HAP-1 (cell line): ENCODE measurements around the gene CAPN2.
"Not testable (repeated sequence)": the region's sequence is repeated elsewhere in the genome, so short reads cannot be mapped to it uniquely, and the experiment has no call there.

ENCODE experiments used
- DNase-seq, 2 experiments: peaks; one replicate each; pipeline ENCODE4 v3.0.0-alpha.2; 2016 to 2020; ENCODE audit warnings: low spot score in 2 of 2
- H3K27me3 ChIP-seq: fragments of 250-450 bp; sonication (Bioruptor Pico); 2 replicates; pipeline ENCODE4 v1.5.1; 2020; ENCODE audit warnings: low read depth, mild to moderate bottlenecking, moderate library complexity
- H3K36me3 ChIP-seq: fragments of 250-450 bp; sonication (Bioruptor Pico); replicated peaks from 2 replicates; pipeline ENCODE4 v1.5.1; 2020; ENCODE audit warnings: mild to moderate bottlenecking
- H3K4me1 ChIP-seq: fragments of 250-450 bp; sonication (Bioruptor Pico); 2 replicates; pipeline ENCODE4 v1.5.1; 2020; ENCODE audit warnings: mild to moderate bottlenecking
- H3K4me3 ChIP-seq: fragments of 250-450 bp; sonication (Bioruptor Pico); 2 replicates; pipeline ENCODE4 v1.5.1; 2020; ENCODE audit warnings: mild to moderate bottlenecking, moderate library complexity
- H3K9me3 ChIP-seq: fragments of 250-450 bp; sonication (Bioruptor Pico); 2 replicates; pipeline ENCODE4 v1.5.1; 2020; ENCODE audit warnings: mild to moderate bottlenecking, moderate library complexity
- in situ Hi-C: fragments of 300-500 bp; cut with MboI; formaldehyde crosslinking; loops from 3 replicates; pipeline ENCODE4 v1.14.3; 2020; ENCODE audit warnings: low sequenced_read_pairs, inconsistent platforms, mixed read lengths

CAPN2 gene

GRCh38 chr1:223730479-223731132, 18.3 kb downstream of the CAPN2 start:
- Histone ChIP-seq H3K36me3 (peaks cover 15% of the 10 kb centered on the region), H3K27me3 (no peaks in the 10 kb centered on the region), H3K9me3 (no peaks in the 10 kb centered on the region), H3K4me1 (peaks cover 17% of the 10 kb centered on the region), H3K4me3 (no peak overlapping the region)
- in situ Hi-C loops = no loop called here
- no peak for DNase-seq

GRCh38 chr1:223731133-223731770, 18.9 kb downstream of the CAPN2 start:
- Histone ChIP-seq H3K4me3 (no peak overlapping the region), H3K4me1 (peaks cover 16% of the 10 kb centered on the region), H3K36me3 (peaks cover 12% of the 10 kb centered on the region), H3K27me3 (no peaks in the 10 kb centered on the region), H3K9me3 (no peaks in the 10 kb centered on the region)
- DNase-seq = no peak
- in situ Hi-C loops = no loop called here

- Histone ChIP-seq H3K4me1 (peaks cover 27% of the 10 kb centered on the region), H3K9me3 (no peaks in the 10 kb centered on the region), H3K4me3 (no peak overlapping the region), H3K36me3 (peaks cover 9% of the 10 kb centered on the region), H3K27me3 (no peaks in the 10 kb centered on the region)
- in situ Hi-C loops = no loop called here
- DNase-seq = no peak
These were observed 20.9 kb downstream of the CAPN2 start for GRCh38 chr1:223732993-223733798.

GRCh38 chr1:223733898-223734852, 21.8 kb downstream of the CAPN2 start:
- Histone ChIP-seq H3K27me3 (no peaks in the 10 kb centered on the region), H3K9me3 (no peaks in the 10 kb centered on the region), H3K4me1 (peaks cover 35% of the 10 kb centered on the region), H3K36me3 (peaks cover 5% of the 10 kb centered on the region), H3K4me3 (no peak overlapping the region)
- no peak for DNase-seq
- in situ Hi-C loops = no loop called here

GRCh38 chr1:223736638-223737037, 24.3 kb downstream of the CAPN2 start:
- H3K4me1 ChIP-seq = peaks cover 35% of the 10 kb centered on the region
- H3K9me3 ChIP-seq, H3K4me3 ChIP-seq, DNase-seq, in situ Hi-C loops, H3K27me3 ChIP-seq, H3K36me3 ChIP-seq: not testable (repeated sequence)

- in situ Hi-C loops = no loop called here
- peaks cover 35% of the 10 kb centered on the region for H3K4me1 ChIP-seq
- no peak for DNase-seq
- no peaks in the 10 kb centered on the region for H3K9me3 ChIP-seq
- no peak overlapping the region for H3K4me3 ChIP-seq
- H3K36me3 ChIP-seq = peaks cover 5% of the 10 kb centered on the region; the same call in 1 of the 2 replicates
- no peaks in the 10 kb centered on the region for H3K27me3 ChIP-seq
These were observed 25.0 kb downstream of the CAPN2 start for GRCh38 chr1:223737342-223737741.

GRCh38 chr1:223738465-223739365, 26.4 kb downstream of the CAPN2 start:
- H3K27me3 ChIP-seq = no peaks in the 10 kb centered on the region
- peak; percentile 87 to 97 for DNase-seq
- H3K4me1 ChIP-seq = peaks cover 35% of the 10 kb centered on the region
- H3K4me3 ChIP-seq = no peak overlapping the region
- in situ Hi-C loops = no loop called here
- no peaks in the 10 kb centered on the region for H3K9me3 ChIP-seq
- H3K36me3 ChIP-seq = peaks cover 5% of the 10 kb centered on the region; the same call in 1 of the 2 replicates

- peaks cover 5% of the 10 kb centered on the region; the same call in 1 of the 2 replicates for H3K36me3 ChIP-seq
- in situ Hi-C loops = no loop called here
- no peak for DNase-seq
- H3K4me1 ChIP-seq = peaks cover 28% of the 10 kb centered on the region
- no peak overlapping the region for H3K4me3 ChIP-seq
- H3K27me3 ChIP-seq = no peaks in the 10 kb centered on the region
- no peaks in the 10 kb centered on the region for H3K9me3 ChIP-seq
These were observed 27.2 kb downstream of the CAPN2 start for GRCh38 chr1:223739366-223740037.

- in situ Hi-C loops = not testable (repeated sequence)
- peaks cover 23% of the 10 kb centered on the region for H3K4me1 ChIP-seq
These were observed 27.8 kb downstream of the CAPN2 start for GRCh38 chr1:223740038-223740736.

GRCh38 chr1:223741861-223742260, 29.5 kb downstream of the CAPN2 start:
- Histone ChIP-seq H3K4me1 (peaks cover 20% of the 10 kb centered on the region), H3K27me3 (no peaks in the 10 kb centered on the region), H3K4me3 (no peak overlapping the region), H3K9me3 (no peaks in the 10 kb centered on the region), H3K36me3 (peaks cover 16% of the 10 kb centered on the region; the same call in 1 of the 2 replicates)
- in situ Hi-C loops = no loop called here
- DNase-seq = no peak

More at GRCh38 chr1:223740038-223740736, 27.8 kb downstream of the CAPN2 start:
- not testable (repeated sequence) for DNase-seq, H3K9me3 ChIP-seq, H3K36me3 ChIP-seq, H3K27me3 ChIP-seq, H3K4me3 ChIP-seq

GRCh38 chr1:223742856-223743517, 30.6 kb downstream of the CAPN2 start:
- no peak for DNase-seq
- Histone ChIP-seq H3K36me3 (peaks cover 23% of the 10 kb centered on the region), H3K27me3 (no peaks in the 10 kb centered on the region), H3K9me3 (no peaks in the 10 kb centered on the region), H3K4me3 (no peak overlapping the region), H3K4me1 (peaks cover 10% of the 10 kb centered on the region)
- in situ Hi-C loops = no loop called here
